ENCODE results near the gene ADCY1. TPM values are rescaled to one million over a fixed set of nuclear protein-coding genes. Genes with fewer than 3 reads are reported as not detected.

Gene ADCY1
- total RNA-seq, 3 donors from 2014 or later (not counting 1 experiment from before 2014, with no cell fraction given): 0.02 to 0.15 TPM; not detected in 1

- Mint-ChIP-seq H3K27ac (no peak overlapping the region), H3K4me3 (no peak overlapping the region), H3K4me1 (no peaks in the 10 kb centered on the region), H3K27me3 (ENCODE audit: low read depth in 2 of 2) (no peaks in the 10 kb centered on the region), H3K9me3 (no peaks in the 10 kb centered on the region), H3K36me3 (no peaks in the 10 kb centered on the region)
- Histone ChIP-seq H3K4me1 (ENCODE audit: control insufficient read depth, insufficient read depth, low read length) (no peaks in the 10 kb centered on the region), H3K9me3 (ENCODE audit: control insufficient read depth, insufficient read depth, low read length) (no peaks in the 10 kb centered on the region), H3K36me3 (ENCODE audit: control insufficient read depth, insufficient read depth, low read length) (no peaks in the 10 kb centered on the region), H3K4me3 (ENCODE audit: low read length) (no peak overlapping the region), H3K27ac (ENCODE audit: low read length) (no peak overlapping the region), H3K27me3 (ENCODE audit: control insufficient read depth, insufficient read depth, low read length) (no peaks in the 10 kb centered on the region)
- DNase-seq: no peak
- ATAC-seq: no peak
- intact Hi-C loops (cut with micrococcal nuclease): no loop called here
- 94% methylated on average over 10 of the region's 10 CpGs for WGBS (ENCODE audit: insufficient coverage)
- no peak for TF ChIP-seq CTCF (IDR thresholded peaks at IDR 0.05)
These were observed 74.5 kb downstream of the ADCY1 start for GRCh38 chr7:45648671-45648995.

- Histone ChIP-seq H3K9me3 (ENCODE audit: control insufficient read depth, insufficient read depth, low read length) (no peaks in the 10 kb centered on the region), H3K4me1 (ENCODE audit: control insufficient read depth, insufficient read depth, low read length) (no peaks in the 10 kb centered on the region), H3K36me3 (ENCODE audit: control insufficient read depth, insufficient read depth, low read length) (no peaks in the 10 kb centered on the region), H3K27me3 (ENCODE audit: control insufficient read depth, insufficient read depth, low read length) (no peaks in the 10 kb centered on the region), H3K27ac (ENCODE audit: low read length) (no peak overlapping the region), H3K4me3 (ENCODE audit: low read length) (no peak overlapping the region)
- no peak for ATAC-seq
- Mint-ChIP-seq H3K36me3 (no peaks in the 10 kb centered on the region), H3K4me3 (no peak overlapping the region), H3K27ac (no peak overlapping the region), H3K4me1 (no peaks in the 10 kb centered on the region), H3K9me3 (no peaks in the 10 kb centered on the region), H3K27me3 (ENCODE audit: low read depth in 2 of 2) (no peaks in the 10 kb centered on the region)
- no peak for DNase-seq
- TF ChIP-seq CTCF (IDR thresholded peaks at IDR 0.05): no peak
- intact Hi-C loops (cut with micrococcal nuclease): no loop called here
- WGBS (ENCODE audit: insufficient coverage): 89% methylated on average over 8 of the region's 11 CpGs
These were observed 75.6 kb downstream of the ADCY1 start for GRCh38 chr7:45649560-45650346.

GRCh38 chr7:45650404-45651394, 76.5 kb downstream of the ADCY1 start:
- ATAC-seq: no peak

More at GRCh38 chr7:45650404-45651394, 76.5 kb downstream of the ADCY1 start:
- Histone ChIP-seq H3K4me3 (ENCODE audit: low read length) (no peak overlapping the region), H3K9me3 (ENCODE audit: control insufficient read depth, insufficient read depth, low read length) (no peaks in the 10 kb centered on the region), H3K4me1 (ENCODE audit: control insufficient read depth, insufficient read depth, low read length) (no peaks in the 10 kb centered on the region), H3K27ac (ENCODE audit: low read length) (no peak overlapping the region), H3K27me3 (ENCODE audit: control insufficient read depth, insufficient read depth, low read length) (no peaks in the 10 kb centered on the region), H3K36me3 (ENCODE audit: control insufficient read depth, insufficient read depth, low read length) (no peaks in the 10 kb centered on the region)
- Mint-ChIP-seq H3K27ac (no peak overlapping the region), H3K4me1 (no peaks in the 10 kb centered on the region), H3K27me3 (ENCODE audit: low read depth in 2 of 2) (no peaks in the 10 kb centered on the region), H3K4me3 (no peak overlapping the region), H3K36me3 (no peaks in the 10 kb centered on the region), H3K9me3 (no peaks in the 10 kb centered on the region)
- intact Hi-C loops (cut with micrococcal nuclease): no loop called here
- 52% methylated on average over 13 of the region's 13 CpGs for WGBS (ENCODE audit: insufficient coverage)
- no peak for TF ChIP-seq CTCF (IDR thresholded peaks at IDR 0.05)
- no peak for DNase-seq
